ENCODE data around the gene HOXA6.

HOXA6 gene

GRCh38 chr7:27106181-27106900 is 41.2 kb downstream of the HOXA6 start:
- DNase-seq: no peak

- DNase-seq: no peak
Measured at GRCh38 chr7:27105301-27106031, 42.1 kb downstream of the HOXA6 start.

- DNase-seq: no peak
Measured at GRCh38 chr7:27104341-27105058, 43.1 kb downstream of the HOXA6 start.

- DNase-seq: no peak
Measured at GRCh38 chr7:27103489-27104226, 43.9 kb downstream of the HOXA6 start.

- DNase-seq: no peak
Measured at GRCh38 chr7:27102581-27103442, 44.8 kb downstream of the HOXA6 start, which contains the start of gene HOXA2. Gene HOXA2, minus strand, starts transcription at chr7:27102683. Its CDS starts 183 bp downstream, at chr7:27102500.

- DNase-seq: no peak
Measured at GRCh38 chr7:27101957-27102580, 45.5 kb downstream of the HOXA6 start.

- DNase-seq: no peak
Measured at GRCh38 chr7:27101171-27101956, 46.2 kb downstream of the HOXA6 start.

GRCh38 chr7:27100694-27101170 is 46.8 kb downstream of the HOXA6 start:
- DNase-seq: no peak

- DNase-seq: no peak
Measured at GRCh38 chr7:27099453-27100370, 47.9 kb downstream of the HOXA6 start.

- no peak for DNase-seq
Measured at GRCh38 chr7:27098578-27099451, 48.8 kb downstream of the HOXA6 start.

- no peak for DNase-seq
Measured at GRCh38 chr7:27097686-27098577, 49.6 kb downstream of the HOXA6 start.

GRCh38 chr7:27096768-27097514 is 50.6 kb downstream of the HOXA6 start:
- DNase-seq: no peak

GRCh38 chr7:27095897-27096767 is 51.4 kb downstream of the HOXA6 start, which contains the start of gene HOXA1:
Gene HOXA1, minus strand, starts transcription at chr7:27096000. Its CDS starts 88 bp downstream, at chr7:27095912.
- DNase-seq: peak; percentile 81
